Vagina (tissue), 2 donors: Measurements from ENCODE around the gene SMARCAD1. TPM values are rescaled to one million over a fixed set of nuclear protein-coding genes. Genes with fewer than 3 reads are reported as not detected.

ENCODE experiments used
- DNase-seq, 2 donors: peaks; one replicate each; pipeline ENCODE4 v3.0.0-alpha.2; 2017; ENCODE audit errors: extremely low spot score in 2 of 2
- H3K27ac ChIP-seq: fragments of 200-600 bp; sonication (generic); one replicate; pipeline ENCODE4 v1.5.1; 2019
- H3K27me3 ChIP-seq: fragments of 200-600 bp; sonication (generic); one replicate; pipeline ENCODE4 v1.5.1; 2019
- H3K36me3 ChIP-seq, 2 donors: fragments of 200-600 bp; sonication (generic); one replicate each; pipeline ENCODE4 v1.5.1; 2017 to 2019
- H3K4me1 ChIP-seq: fragments of 200-600 bp; sonication (generic); one replicate; pipeline ENCODE4 v1.5.1; 2019
- H3K4me3 ChIP-seq, 2 donors: fragments of 200-600 bp; sonication (generic); 1 replicate in 1 of 2; 2 replicates in 1 of 2; pipeline ENCODE4 v1.5.1; 2016 to 2019
- H3K9me3 ChIP-seq: fragments of 200-600 bp; sonication (generic); one replicate; pipeline ENCODE4 v1.5.1; 2019
- POLR2A ChIP-seq, 2 donors: fragments of 450-650 bp; IDR thresholded peaks; one replicate each; pipeline ENCODE4 v1.6.1; 2017; ENCODE audit warnings: antibody characterized with exemption in 2 of 2, mild to moderate bottlenecking in 2 of 2, moderate library complexity in 2 of 2
- POLR2AphosphoS5 ChIP-seq, 2 donors: sonication (generic); formaldehyde crosslinking; IDR thresholded peaks; one replicate each; pipeline ENCODE4 v1.9.0; 2017; ENCODE audit warnings: antibody characterized with exemption in 2 of 2, mild to moderate bottlenecking in 2 of 2, low read depth in 1 of 2; ENCODE audit not compliant: insufficient read depth in 1 of 2
- intact Hi-C: fragments of 100-400 bp; cut with DNase I; formaldehyde crosslinking; loops from one replicate; pipeline ENCODE4 v1.15.1; 2023
- total RNA-seq: library from RNA; depleted of rRNA; stranded (reverse); fragments of >200 nt; gene quantifications from one replicate; pipeline ENCODE4 v1.2.3, GENCODE V29; 2016
- TF ChIP-seq, protein P1 (sequence below), 3 experiments: fragments of 450-650 bp in 2 of 3; fragments of 200-600 bp in 1 of 3; sonication (generic) in 1 of 3; IDR thresholded peaks; one replicate each; pipeline ENCODE4 v1.5.1; 2017 to 2019; ENCODE audit warnings: antibody characterized with exemption in 3 of 3, mild to moderate bottlenecking in 2 of 3, moderate library complexity in 2 of 3

The SMARCAD1 gene
- total RNA-seq, 1 donor from 2014 or later = 21.6 TPM

DNA sequence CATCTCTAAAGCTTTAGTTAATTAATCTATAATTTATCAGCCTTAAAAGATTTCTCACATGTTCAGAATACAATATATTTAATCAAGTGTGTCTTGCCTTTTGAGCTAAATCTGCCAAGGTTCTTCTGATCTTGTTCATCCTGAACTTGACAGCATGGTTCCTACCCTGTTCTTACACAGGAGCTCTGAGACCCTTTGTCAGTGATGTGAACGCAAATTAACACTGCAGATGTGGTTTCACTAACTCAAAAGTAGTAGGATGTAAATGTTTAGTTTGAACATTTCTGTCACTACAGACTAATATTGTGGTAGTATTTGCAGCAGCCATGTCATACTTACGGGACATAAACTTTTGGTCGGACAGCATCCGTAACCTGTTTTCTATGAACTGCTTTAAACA is 59.4 kb downstream of the SMARCAD1 start:
- Histone ChIP-seq H3K27ac (no peak overlapping the region), H3K9me3 (no peaks in the 10 kb centered on the region), H3K4me1 (peaks cover 3% of the 10 kb centered on the region), H3K4me3 (no peak overlapping the region), H3K27me3 (no peaks in the 10 kb centered on the region), H3K36me3 (peaks cover 0 to 4% of the 10 kb centered on the region in 2 donors)
- DNase-seq = no peak
- TF ChIP-seq POLR2A (IDR thresholded peaks at IDR 0.05) (no peak), POLR2AphosphoS5 (IDR thresholded peaks at IDR 0.05; ENCODE audit: insufficient read depth in 1 of 2, low read depth in 1 of 2) (no peak)
- TF ChIP-seq, protein P1, sequence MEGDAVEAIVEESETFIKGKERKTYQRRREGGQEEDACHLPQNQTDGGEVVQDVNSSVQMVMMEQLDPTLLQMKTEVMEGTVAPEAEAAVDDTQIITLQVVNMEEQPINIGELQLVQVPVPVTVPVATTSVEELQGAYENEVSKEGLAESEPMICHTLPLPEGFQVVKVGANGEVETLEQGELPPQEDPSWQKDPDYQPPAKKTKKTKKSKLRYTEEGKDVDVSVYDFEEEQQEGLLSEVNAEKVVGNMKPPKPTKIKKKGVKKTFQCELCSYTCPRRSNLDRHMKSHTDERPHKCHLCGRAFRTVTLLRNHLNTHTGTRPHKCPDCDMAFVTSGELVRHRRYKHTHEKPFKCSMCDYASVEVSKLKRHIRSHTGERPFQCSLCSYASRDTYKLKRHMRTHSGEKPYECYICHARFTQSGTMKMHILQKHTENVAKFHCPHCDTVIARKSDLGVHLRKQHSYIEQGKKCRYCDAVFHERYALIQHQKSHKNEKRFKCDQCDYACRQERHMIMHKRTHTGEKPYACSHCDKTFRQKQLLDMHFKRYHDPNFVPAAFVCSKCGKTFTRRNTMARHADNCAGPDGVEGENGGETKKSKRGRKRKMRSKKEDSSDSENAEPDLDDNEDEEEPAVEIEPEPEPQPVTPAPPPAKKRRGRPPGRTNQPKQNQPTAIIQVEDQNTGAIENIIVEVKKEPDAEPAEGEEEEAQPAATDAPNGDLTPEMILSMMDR (IDR thresholded peaks at IDR 0.05) = no peak
- intact Hi-C loops = no loop called here

DNA sequence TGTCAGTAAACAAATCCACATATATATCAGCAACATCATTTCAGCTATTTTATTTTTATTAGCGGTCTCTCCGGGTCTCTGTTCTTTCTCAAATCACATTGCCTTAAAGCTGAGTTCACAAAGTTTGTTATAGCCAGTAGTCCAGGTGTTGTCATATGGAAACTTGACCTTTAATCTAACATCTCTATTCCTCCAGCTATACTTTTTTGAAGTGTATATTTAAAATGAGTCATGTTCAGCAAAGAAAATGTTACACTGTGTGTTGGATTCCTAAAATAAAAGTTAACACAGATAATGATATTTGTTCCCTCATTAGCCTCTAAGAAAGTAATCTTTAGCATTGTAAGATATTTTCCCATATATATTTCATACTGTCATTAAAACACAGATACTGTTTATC is 63.6 kb downstream of the SMARCAD1 start:
- Histone ChIP-seq H3K9me3 (no peaks in the 10 kb centered on the region), H3K27ac (no peak overlapping the region), H3K4me3 (no peak overlapping the region), H3K36me3 (peaks cover 0 to 13% of the 10 kb centered on the region in 2 donors), H3K27me3 (no peaks in the 10 kb centered on the region), H3K4me1 (no peaks in the 10 kb centered on the region)
- DNase-seq = no peak
- intact Hi-C loops = no loop called here
- no peak for TF ChIP-seq POLR2A (IDR thresholded peaks at IDR 0.05)
- TF ChIP-seq, protein P1 (IDR thresholded peaks at IDR 0.05) = no peak
- no peak for TF ChIP-seq POLR2AphosphoS5 (IDR thresholded peaks at IDR 0.05; ENCODE audit: insufficient read depth in 1 of 2, low read depth in 1 of 2)

GRCh38 chr4:94274912-94275311 is 67.2 kb downstream of the SMARCAD1 start:
- no peak for DNase-seq
- Histone ChIP-seq H3K4me3 (no peak overlapping the region), H3K36me3 (peaks cover 0 to 47% of the 10 kb centered on the region in 2 donors), H3K27me3 (no peaks in the 10 kb centered on the region), H3K27ac (no peak overlapping the region), H3K9me3 (no peaks in the 10 kb centered on the region), H3K4me1 (no peaks in the 10 kb centered on the region)
- TF ChIP-seq, protein P1 (IDR thresholded peaks at IDR 0.05) = no peak
- TF ChIP-seq POLR2AphosphoS5 (IDR thresholded peaks at IDR 0.05; ENCODE audit: insufficient read depth in 1 of 2, low read depth in 1 of 2) (no peak), POLR2A (IDR thresholded peaks at IDR 0.05) (no peak)
- intact Hi-C loops = no loop called here

- H3K4me1 ChIP-seq = no peaks in the 10 kb centered on the region
- H3K27ac ChIP-seq = no peak overlapping the region
- no peaks in the 10 kb centered on the region for H3K27me3 ChIP-seq
- intact Hi-C loops = no loop called here
- H3K4me3 ChIP-seq = no peak overlapping the region
- H3K36me3 ChIP-seq = peaks cover 0 to 54% of the 10 kb centered on the region in 2 donors
- TF ChIP-seq, protein P1 (IDR thresholded peaks at IDR 0.05) = no peak
- TF ChIP-seq POLR2AphosphoS5 (IDR thresholded peaks at IDR 0.05; ENCODE audit: insufficient read depth in 1 of 2, low read depth in 1 of 2) (no peak), POLR2A (IDR thresholded peaks at IDR 0.05) (no peak)
- no peaks in the 10 kb centered on the region for H3K9me3 ChIP-seq
- DNase-seq = no peak
These were observed 68.5 kb downstream of the SMARCAD1 start for GRCh38 chr4:94276204-94276603.

DNA sequence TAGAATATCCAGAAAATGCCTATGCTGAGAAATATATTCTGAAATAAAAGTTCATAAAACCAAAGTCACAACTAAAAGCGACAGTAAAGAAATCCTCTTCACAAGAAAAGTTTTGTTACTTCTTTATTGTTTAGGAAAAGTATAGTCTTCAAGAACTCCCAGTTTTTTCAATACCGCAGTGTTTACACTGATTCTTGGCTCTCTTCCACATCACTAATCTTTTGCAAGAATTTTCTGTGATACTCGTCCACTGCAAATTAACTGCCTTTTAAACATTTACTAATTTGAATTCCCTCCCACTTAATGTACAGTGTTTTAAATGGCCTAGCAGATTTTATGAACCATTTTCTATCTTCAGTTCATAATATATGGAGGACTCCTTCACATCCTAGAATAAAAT is 69.9 kb downstream of the SMARCAD1 start:
- Histone ChIP-seq H3K9me3 (no peaks in the 10 kb centered on the region), H3K4me3 (no peak overlapping the region), H3K27ac (no peak overlapping the region), H3K4me1 (no peaks in the 10 kb centered on the region), H3K36me3 (peaks cover 0 to 66% of the 10 kb centered on the region in 2 donors), H3K27me3 (no peaks in the 10 kb centered on the region)
- no peak for TF ChIP-seq POLR2AphosphoS5 (IDR thresholded peaks at IDR 0.05; ENCODE audit: insufficient read depth in 1 of 2, low read depth in 1 of 2)
- TF ChIP-seq, protein P1 (IDR thresholded peaks at IDR 0.05) = no peak
- no peak for TF ChIP-seq POLR2A (IDR thresholded peaks at IDR 0.05)
- intact Hi-C loops = no loop called here
- DNase-seq = no peak
